Measurements from ENCODE around the gene MAD1L1. TPM values are rescaled to one million over a fixed set of nuclear protein-coding genes. Genes with fewer than 3 reads are reported as not detected.

The MAD1L1 gene
- total and polyA plus RNA-seq, 5 donors from 2014 or later: 225 to 380 (median 300) TPM

- DNase-seq (peak in 1 of 3 donors; percentile 15), ATAC-seq (ENCODE audit: low read depth in 2 of 2) (peak in 1 of 2 donors; percentile 9)
- Histone ChIP-seq H3K4me3 (ENCODE audit: low read depth, low read length) (no peak overlapping the region), H3K4me1 (ENCODE audit: control insufficient read depth, insufficient read depth, low read length, poor library complexity, severe bottlenecking) (no peaks in the 10 kb centered on the region), H3K36me3 (ENCODE audit: control insufficient read depth, insufficient read depth, low read length) (peaks cover 5% of the 10 kb centered on the region), H3K27me3 (ENCODE audit: control insufficient read depth, insufficient read depth, low read length) (no peaks in the 10 kb centered on the region), H3K27ac (ENCODE audit: insufficient read depth, low read length, poor library complexity, severe bottlenecking) (no peak overlapping the region), H3K9me3 (ENCODE audit: control insufficient read depth in 2 of 2, low read length in 2 of 2) (no peaks in the 10 kb centered on the region)
- no peaks in the 10 kb centered on the region for H3K4me1 Mint-ChIP-seq
- H3K4me3 Mint-ChIP-seq: no peak overlapping the region
- no peaks in the 10 kb centered on the region for H3K9me3 Mint-ChIP-seq
- no peaks in the 10 kb centered on the region for H3K27me3 Mint-ChIP-seq
- no peak overlapping the region for H3K27ac Mint-ChIP-seq
- no peaks in the 10 kb centered on the region for H3K36me3 Mint-ChIP-seq
Observed at GRCh38 chr7:1812509-1813393, 420.0 kb downstream of the MAD1L1 start.

- Mint-ChIP-seq H3K36me3 (no peaks in the 10 kb centered on the region), H3K4me3 (peak overlapping the region in 1 of 4 donors; percentile 13), H3K27ac (peak overlapping the region in 2 of 3 donors; percentile 64 to 73), H3K9me3 (no peaks in the 10 kb centered on the region), H3K4me1 (no peaks in the 10 kb centered on the region), H3K27me3 (no peaks in the 10 kb centered on the region)
- H3K27me3 ChIP-seq (ENCODE audit: control insufficient read depth, insufficient read depth, low read length): no peaks in the 10 kb centered on the region
- no peak overlapping the region for H3K27ac ChIP-seq (ENCODE audit: insufficient read depth, low read length, poor library complexity, severe bottlenecking)
- no peaks in the 10 kb centered on the region for H3K4me1 ChIP-seq (ENCODE audit: control insufficient read depth, insufficient read depth, low read length, poor library complexity, severe bottlenecking)
- no peaks in the 10 kb centered on the region for H3K9me3 ChIP-seq (ENCODE audit: control insufficient read depth in 2 of 2, low read length in 2 of 2)
- no peak overlapping the region for H3K4me3 ChIP-seq (ENCODE audit: low read depth, low read length)
- no peak for DNase-seq
- ATAC-seq (ENCODE audit: low read depth in 2 of 2): no peak
- peaks cover 5% of the 10 kb centered on the region for H3K36me3 ChIP-seq (ENCODE audit: control insufficient read depth, insufficient read depth, low read length)
Observed at GRCh38 chr7:1811850-1812508, 420.8 kb downstream of the MAD1L1 start.

- no peak for DNase-seq
- Mint-ChIP-seq H3K9me3 (no peaks in the 10 kb centered on the region), H3K27ac (peak overlapping the region in 1 of 3 donors; percentile 38), H3K4me3 (no peak overlapping the region), H3K4me1 (no peaks in the 10 kb centered on the region), H3K27me3 (no peaks in the 10 kb centered on the region), H3K36me3 (no peaks in the 10 kb centered on the region)
- no peak overlapping the region for H3K27ac ChIP-seq (ENCODE audit: insufficient read depth, low read length, poor library complexity, severe bottlenecking)
- no peaks in the 10 kb centered on the region for H3K27me3 ChIP-seq (ENCODE audit: control insufficient read depth, insufficient read depth, low read length)
- no peak overlapping the region for H3K4me3 ChIP-seq (ENCODE audit: low read depth, low read length)
- no peaks in the 10 kb centered on the region for H3K9me3 ChIP-seq (ENCODE audit: control insufficient read depth in 2 of 2, low read length in 2 of 2)
- no peaks in the 10 kb centered on the region for H3K4me1 ChIP-seq (ENCODE audit: control insufficient read depth, insufficient read depth, low read length, poor library complexity, severe bottlenecking)
- no peak for ATAC-seq (ENCODE audit: low read depth in 2 of 2)
- peaks cover 5% of the 10 kb centered on the region for H3K36me3 ChIP-seq (ENCODE audit: control insufficient read depth, insufficient read depth, low read length)
Observed at GRCh38 chr7:1810961-1811849, 421.5 kb downstream of the MAD1L1 start.

GRCh38 chr7:1810521-1810920 is 422.2 kb downstream of the MAD1L1 start:
- DNase-seq: no peak
- Histone ChIP-seq H3K36me3 (ENCODE audit: control insufficient read depth, insufficient read depth, low read length) (peaks cover 5% of the 10 kb centered on the region), H3K4me3 (ENCODE audit: low read depth, low read length) (no peak overlapping the region), H3K4me1 (ENCODE audit: control insufficient read depth, insufficient read depth, low read length, poor library complexity, severe bottlenecking) (no peaks in the 10 kb centered on the region), H3K27ac (ENCODE audit: insufficient read depth, low read length, poor library complexity, severe bottlenecking) (no peak overlapping the region), H3K27me3 (ENCODE audit: control insufficient read depth, insufficient read depth, low read length) (no peaks in the 10 kb centered on the region), H3K9me3 (ENCODE audit: control insufficient read depth in 2 of 2, low read length in 2 of 2) (no peaks in the 10 kb centered on the region)
- Mint-ChIP-seq H3K9me3 (no peaks in the 10 kb centered on the region), H3K4me3 (no peak overlapping the region), H3K4me1 (no peaks in the 10 kb centered on the region), H3K27ac (no peak overlapping the region), H3K36me3 (no peaks in the 10 kb centered on the region), H3K27me3 (no peaks in the 10 kb centered on the region)
- no peak for ATAC-seq (ENCODE audit: low read depth in 2 of 2)

- no peaks in the 10 kb centered on the region for H3K27me3 ChIP-seq (ENCODE audit: control insufficient read depth, insufficient read depth, low read length)
- ATAC-seq (ENCODE audit: low read depth in 2 of 2): no peak
- Mint-ChIP-seq H3K27ac (no peak overlapping the region), H3K9me3 (peaks cover 0 to 2% (median 0%) of the 10 kb centered on the region in 7 donors), H3K4me1 (no peaks in the 10 kb centered on the region), H3K36me3 (no peaks in the 10 kb centered on the region), H3K27me3 (peaks cover 1% of the 10 kb centered on the region), H3K4me3 (no peak overlapping the region)
- H3K9me3 ChIP-seq (ENCODE audit: control insufficient read depth in 2 of 2, low read length in 2 of 2): no peaks in the 10 kb centered on the region
- H3K4me3 ChIP-seq (ENCODE audit: low read depth, low read length): no peak overlapping the region
- H3K27ac ChIP-seq (ENCODE audit: insufficient read depth, low read length, poor library complexity, severe bottlenecking): no peak overlapping the region
- peaks cover 5% of the 10 kb centered on the region for H3K36me3 ChIP-seq (ENCODE audit: control insufficient read depth, insufficient read depth, low read length)
- no peak for DNase-seq
- no peaks in the 10 kb centered on the region for H3K4me1 ChIP-seq (ENCODE audit: control insufficient read depth, insufficient read depth, low read length, poor library complexity, severe bottlenecking)
Observed at GRCh38 chr7:1809601-1810258, 423.0 kb downstream of the MAD1L1 start.

- H3K27ac Mint-ChIP-seq: no peak overlapping the region
- ATAC-seq (ENCODE audit: low read depth in 2 of 2) (no peak), DNase-seq (no peak)
- peaks cover 6% of the 10 kb centered on the region for H3K27me3 Mint-ChIP-seq
- Histone ChIP-seq H3K36me3 (ENCODE audit: control insufficient read depth, insufficient read depth, low read length) (no peaks in the 10 kb centered on the region), H3K9me3 (ENCODE audit: control insufficient read depth in 2 of 2, low read length in 2 of 2) (no peaks in the 10 kb centered on the region), H3K27ac (ENCODE audit: insufficient read depth, low read length, poor library complexity, severe bottlenecking) (no peak overlapping the region), H3K4me3 (ENCODE audit: low read depth, low read length) (no peak overlapping the region), H3K27me3 (ENCODE audit: control insufficient read depth, insufficient read depth, low read length) (no peaks in the 10 kb centered on the region), H3K4me1 (ENCODE audit: control insufficient read depth, insufficient read depth, low read length, poor library complexity, severe bottlenecking) (no peaks in the 10 kb centered on the region)
- no peaks in the 10 kb centered on the region for H3K4me1 Mint-ChIP-seq
- H3K9me3 Mint-ChIP-seq: peaks cover 0 to 2% (median 0%) of the 10 kb centered on the region in 7 donors
- no peaks in the 10 kb centered on the region for H3K36me3 Mint-ChIP-seq
- no peak overlapping the region for H3K4me3 Mint-ChIP-seq
Observed at GRCh38 chr7:1809070-1809469, 423.7 kb downstream of the MAD1L1 start.
